Measurements from ENCODE around the gene RFC4. TPM values are rescaled to one million over a fixed set of nuclear protein-coding genes. Genes with fewer than 3 reads are reported as not detected.

Gene RFC4
- total RNA-seq, 1 donor from 2014 or later = 13.1 TPM

DNA sequence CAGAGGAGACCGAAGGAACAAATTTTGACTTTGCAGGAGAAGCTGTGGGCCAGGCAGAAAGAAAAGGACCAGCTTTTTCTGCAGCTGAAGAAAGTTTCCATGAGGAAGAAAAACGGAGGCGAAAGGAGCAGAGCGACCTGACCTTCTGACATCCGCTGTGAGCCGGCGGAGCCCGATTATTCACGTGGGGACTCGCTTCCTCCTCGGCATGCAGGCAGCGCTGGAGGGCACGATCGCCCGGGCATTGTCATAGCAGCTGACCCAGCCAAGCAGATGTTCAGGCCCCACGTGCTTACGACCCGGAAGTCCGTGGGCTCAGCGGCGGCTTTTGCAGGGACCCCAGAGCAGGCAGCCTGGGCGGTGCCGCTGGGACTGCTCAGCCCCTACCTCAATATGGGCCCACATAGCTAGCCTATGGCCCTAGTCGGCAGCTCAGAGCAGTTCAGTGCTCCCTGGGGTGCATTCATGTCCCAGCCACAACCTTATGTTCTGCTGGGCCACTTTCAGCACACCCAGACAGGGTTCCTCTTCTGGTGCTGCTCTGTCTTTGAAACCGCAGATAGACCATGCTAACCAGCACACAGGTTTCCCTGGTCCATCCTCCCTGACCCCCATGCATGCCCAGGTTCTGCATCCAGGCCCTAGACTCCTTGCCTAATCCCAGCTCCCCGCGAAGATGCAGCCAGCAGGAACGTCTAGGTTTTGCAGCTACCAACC is 33.4 kb downstream of the RFC4 start:
- Histone ChIP-seq H3K4me2 (ENCODE audit: low read length) (peak overlapping the region; percentile 89), H3K36me3 (ENCODE audit: insufficient read depth, low read length) (no peaks in the 10 kb centered on the region), H3K9ac (ENCODE audit: low read length) (peak overlapping the region; percentile 63), H3K4me1 (ENCODE audit: insufficient read depth, low read length) (peaks cover 7% of the 10 kb centered on the region), H3K9me3 (ENCODE audit: insufficient read depth, low read depth, low read length) (no peaks in the 10 kb centered on the region), H2AFZ (ENCODE audit: low read depth, low read length) (peak overlapping the region; percentile 92), H3K4me3 (ENCODE audit: insufficient read depth, low read depth, low read length) (peak overlapping the region; percentile 55), H3K27ac (ENCODE audit: low read depth, low read length) (no peak overlapping the region), H3K79me2 (ENCODE audit: insufficient read depth, low read length) (no peaks in the 10 kb centered on the region), H3K27me3 (ENCODE audit: insufficient read depth, low read length) (no peaks in the 10 kb centered on the region), H4K20me1 (ENCODE audit: insufficient read depth, low read length) (no peaks in the 10 kb centered on the region)
- H3K36me3 Mint-ChIP-seq (ENCODE audit: low read depth, unreplicated experiment) = no peaks in the 10 kb centered on the region
- FAIRE-seq (no peak), DNase-seq (ENCODE audit: low read depth) (peak; percentile 18)
- TF ChIP-seq, protein P1, sequence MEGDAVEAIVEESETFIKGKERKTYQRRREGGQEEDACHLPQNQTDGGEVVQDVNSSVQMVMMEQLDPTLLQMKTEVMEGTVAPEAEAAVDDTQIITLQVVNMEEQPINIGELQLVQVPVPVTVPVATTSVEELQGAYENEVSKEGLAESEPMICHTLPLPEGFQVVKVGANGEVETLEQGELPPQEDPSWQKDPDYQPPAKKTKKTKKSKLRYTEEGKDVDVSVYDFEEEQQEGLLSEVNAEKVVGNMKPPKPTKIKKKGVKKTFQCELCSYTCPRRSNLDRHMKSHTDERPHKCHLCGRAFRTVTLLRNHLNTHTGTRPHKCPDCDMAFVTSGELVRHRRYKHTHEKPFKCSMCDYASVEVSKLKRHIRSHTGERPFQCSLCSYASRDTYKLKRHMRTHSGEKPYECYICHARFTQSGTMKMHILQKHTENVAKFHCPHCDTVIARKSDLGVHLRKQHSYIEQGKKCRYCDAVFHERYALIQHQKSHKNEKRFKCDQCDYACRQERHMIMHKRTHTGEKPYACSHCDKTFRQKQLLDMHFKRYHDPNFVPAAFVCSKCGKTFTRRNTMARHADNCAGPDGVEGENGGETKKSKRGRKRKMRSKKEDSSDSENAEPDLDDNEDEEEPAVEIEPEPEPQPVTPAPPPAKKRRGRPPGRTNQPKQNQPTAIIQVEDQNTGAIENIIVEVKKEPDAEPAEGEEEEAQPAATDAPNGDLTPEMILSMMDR (IDR thresholded peaks at IDR 0.05; ENCODE audit: insufficient read depth, low read depth, low read length) = no peak
- no peak for TF ChIP-seq EZH2 (IDR thresholded peaks at IDR 0.05; ENCODE audit: insufficient read depth, low read length)
- H3K4me3 Mint-ChIP-seq (ENCODE audit: unreplicated experiment) = no peak overlapping the region
- H3K9me3 Mint-ChIP-seq (ENCODE audit: unreplicated experiment) = no peaks in the 10 kb centered on the region
- no peaks in the 10 kb centered on the region for H3K4me1 Mint-ChIP-seq (ENCODE audit: low read depth, unreplicated experiment)
- no peak overlapping the region for H3K27ac Mint-ChIP-seq (ENCODE audit: unreplicated experiment)
- peaks cover 5% of the 10 kb centered on the region for H3K27me3 Mint-ChIP-seq (ENCODE audit: low read depth, unreplicated experiment)

DNA sequence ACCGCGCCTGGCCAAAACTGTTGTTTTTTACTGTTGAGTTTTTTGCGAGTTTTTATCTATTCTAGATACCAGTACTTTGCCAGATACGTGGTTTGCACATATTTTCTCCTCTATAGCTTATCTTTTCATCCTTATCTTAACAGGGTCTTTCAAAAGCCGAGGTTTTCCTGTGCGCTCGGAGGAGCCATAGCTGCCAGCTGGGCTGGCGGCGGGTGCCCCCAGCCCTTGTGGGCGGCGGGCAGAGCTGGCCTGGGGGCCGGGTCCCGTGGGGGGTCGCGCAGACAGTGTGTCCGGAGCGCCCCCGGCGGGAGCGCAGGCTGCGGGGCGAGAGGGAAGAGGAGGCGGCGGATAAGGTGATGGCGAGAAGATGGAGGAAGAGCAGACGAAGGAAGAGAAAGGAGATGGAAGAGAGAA is 34.0 kb downstream of the RFC4 start:
- Histone ChIP-seq H3K4me1 (ENCODE audit: insufficient read depth, low read length) (peaks cover 7% of the 10 kb centered on the region), H3K79me2 (ENCODE audit: insufficient read depth, low read length) (no peaks in the 10 kb centered on the region), H3K27ac (ENCODE audit: low read depth, low read length) (no peak overlapping the region), H3K36me3 (ENCODE audit: insufficient read depth, low read length) (no peaks in the 10 kb centered on the region), H3K4me3 (ENCODE audit: insufficient read depth, low read depth, low read length) (peak overlapping the region; percentile 55), H3K9ac (ENCODE audit: low read length) (peak overlapping the region; percentile 63), H2AFZ (ENCODE audit: low read depth, low read length) (peak overlapping the region; percentile 92), H3K9me3 (ENCODE audit: insufficient read depth, low read depth, low read length) (no peaks in the 10 kb centered on the region), H3K27me3 (ENCODE audit: insufficient read depth, low read length) (no peaks in the 10 kb centered on the region), H4K20me1 (ENCODE audit: insufficient read depth, low read length) (no peaks in the 10 kb centered on the region), H3K4me2 (ENCODE audit: low read length) (peak overlapping the region; percentile 89)
- peaks cover 5% of the 10 kb centered on the region for H3K27me3 Mint-ChIP-seq (ENCODE audit: low read depth, unreplicated experiment)
- no peaks in the 10 kb centered on the region for H3K9me3 Mint-ChIP-seq (ENCODE audit: unreplicated experiment)
- H3K36me3 Mint-ChIP-seq (ENCODE audit: low read depth, unreplicated experiment) = no peaks in the 10 kb centered on the region
- H3K4me3 Mint-ChIP-seq (ENCODE audit: unreplicated experiment) = no peak overlapping the region
- no peak for TF ChIP-seq EZH2 (IDR thresholded peaks at IDR 0.05; ENCODE audit: insufficient read depth, low read length)
- TF ChIP-seq, protein P1 (IDR thresholded peaks at IDR 0.05; ENCODE audit: insufficient read depth, low read depth, low read length) = no peak
- DNase-seq (ENCODE audit: low read depth) (no peak), FAIRE-seq (no peak)
- no peaks in the 10 kb centered on the region for H3K4me1 Mint-ChIP-seq (ENCODE audit: low read depth, unreplicated experiment)
- H3K27ac Mint-ChIP-seq (ENCODE audit: unreplicated experiment) = no peak overlapping the region

DNA sequence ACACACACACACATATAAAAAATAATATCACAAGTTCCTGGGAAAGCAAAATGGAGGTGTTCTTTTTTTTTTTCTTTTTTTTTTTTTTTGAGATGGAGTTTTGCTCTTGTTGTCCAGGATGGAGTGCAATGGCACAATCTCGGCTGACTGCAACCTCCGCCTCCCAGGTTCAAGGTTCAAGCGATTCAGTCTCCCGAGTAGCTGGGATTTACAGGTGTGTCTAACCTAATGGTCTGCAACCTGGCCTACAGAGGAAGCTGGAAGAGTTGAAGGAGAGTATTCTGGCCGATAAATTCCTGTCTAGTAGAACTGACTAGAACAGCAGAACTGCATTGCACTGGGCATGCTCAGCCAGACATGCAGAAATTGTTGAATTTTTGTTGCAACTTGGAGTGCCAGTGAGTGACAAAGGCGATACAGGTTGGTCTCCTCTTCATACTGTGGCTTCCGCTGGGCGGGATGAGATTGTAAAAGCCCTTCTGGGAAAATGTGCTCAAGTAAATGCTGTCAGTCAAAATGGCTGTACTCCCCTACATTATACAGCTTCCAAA is 45.3 kb downstream of the RFC4 start:
- no peaks in the 10 kb centered on the region for H3K9me3 Mint-ChIP-seq (ENCODE audit: unreplicated experiment)
- no peak overlapping the region for H3K27ac Mint-ChIP-seq (ENCODE audit: unreplicated experiment)
- Histone ChIP-seq H3K27ac (ENCODE audit: low read depth, low read length) (no peak overlapping the region), H2AFZ (ENCODE audit: low read depth, low read length) (no peak overlapping the region), H3K79me2 (ENCODE audit: insufficient read depth, low read length) (no peaks in the 10 kb centered on the region), H3K36me3 (ENCODE audit: insufficient read depth, low read length) (no peaks in the 10 kb centered on the region), H3K4me1 (ENCODE audit: insufficient read depth, low read length) (no peaks in the 10 kb centered on the region), H4K20me1 (ENCODE audit: insufficient read depth, low read length) (no peaks in the 10 kb centered on the region), H3K4me2 (ENCODE audit: low read length) (no peak overlapping the region), H3K27me3 (ENCODE audit: insufficient read depth, low read length) (no peaks in the 10 kb centered on the region), H3K9me3 (ENCODE audit: insufficient read depth, low read depth, low read length) (no peaks in the 10 kb centered on the region), H3K4me3 (ENCODE audit: insufficient read depth, low read depth, low read length) (no peak overlapping the region), H3K9ac (ENCODE audit: low read length) (no peak overlapping the region)
- H3K4me3 Mint-ChIP-seq (ENCODE audit: unreplicated experiment) = no peak overlapping the region
- no peaks in the 10 kb centered on the region for H3K4me1 Mint-ChIP-seq (ENCODE audit: low read depth, unreplicated experiment)
- TF ChIP-seq, protein P1 (IDR thresholded peaks at IDR 0.05; ENCODE audit: insufficient read depth, low read depth, low read length) = no peak
- no peak for TF ChIP-seq EZH2 (IDR thresholded peaks at IDR 0.05; ENCODE audit: insufficient read depth, low read length)
- H3K36me3 Mint-ChIP-seq (ENCODE audit: low read depth, unreplicated experiment) = no peaks in the 10 kb centered on the region
- DNase-seq (ENCODE audit: low read depth) (no peak), FAIRE-seq (no peak)
- H3K27me3 Mint-ChIP-seq (ENCODE audit: low read depth, unreplicated experiment) = peaks cover 2% of the 10 kb centered on the region

Data from astrocyte (in vitro differentiated cells and primary cell).